HG03175 (cell line): Measurements from ENCODE around the gene AHDC1.
"Not testable (repeated sequence)": the region's sequence is repeated elsewhere in the genome, so short reads cannot be mapped to it uniquely, and the experiment has no call there.

Source experiments
- ATAC-seq: cut with Tn5 transposase; IDR thresholded peaks from one replicate; pipeline ENCODE4 v1.9.1; 2021; ENCODE audit warnings: mild to moderate bottlenecking, moderate library complexity; ENCODE audit not compliant: unreplicated experiment

AHDC1 gene

GRCh38 chr1:27554759-27555699 is 48.9 kb downstream of the AHDC1 start:
- ATAC-seq, result no peak

GRCh38 chr1:27554293-27554692 is 49.7 kb downstream of the AHDC1 start:
- ATAC-seq, result no peak

- ATAC-seq, result not testable (repeated sequence)
Measured at GRCh38 chr1:27553823-27554222, 50.1 kb downstream of the AHDC1 start.

GRCh38 chr1:27552911-27553420 is 51.0 kb downstream of the AHDC1 start:
- ATAC-seq, result no peak

GRCh38 chr1:27551953-27552312 is 52.0 kb downstream of the AHDC1 start:
- no peak for ATAC-seq

- ATAC-seq, result no peak
Measured at GRCh38 chr1:27551170-27551952, 52.6 kb downstream of the AHDC1 start.

- no peak for ATAC-seq
Measured at GRCh38 chr1:27550510-27551169, 53.3 kb downstream of the AHDC1 start.

- no peak for ATAC-seq
Measured at GRCh38 chr1:27549807-27550408, 54.0 kb downstream of the AHDC1 start.

GRCh38 chr1:27548858-27549719 is 54.9 kb downstream of the AHDC1 start:
- ATAC-seq, result no peak

GRCh38 chr1:27548136-27548853 is 55.6 kb downstream of the AHDC1 start:
- ATAC-seq, result no peak

GRCh38 chr1:27547220-27548116 is 56.5 kb downstream of the AHDC1 start:
- no peak for ATAC-seq

GRCh38 chr1:27545876-27546275 is 58.1 kb downstream of the AHDC1 start:
- no peak for ATAC-seq

- ATAC-seq, result no peak
Measured at GRCh38 chr1:27545271-27545670, 58.7 kb downstream of the AHDC1 start.

GRCh38 chr1:27544834-27545233 is 59.1 kb downstream of the AHDC1 start:
- ATAC-seq, result no peak

- no peak for ATAC-seq
Measured at GRCh38 chr1:27543284-27543683, 60.7 kb downstream of the AHDC1 start.

GRCh38 chr1:27542463-27543273 is 61.3 kb downstream of the AHDC1 start:
- no peak for ATAC-seq
